PFSK-1 (cell line): ENCODE results near the gene RBM33.

Experiments
- REST ChIP-seq, 2 experiments: IDR thresholded peaks; 2 replicates each; pipeline versions ENCODE4 v1.6.1 to v1.8.0; 2011 to 2012; ENCODE audit warnings: low read depth in 2 of 2, low read length in 2 of 2, control low read depth in 1 of 2, inconsistent platforms in 1 of 2, mild to moderate bottlenecking in 1 of 2, moderate library complexity in 1 of 2; ENCODE audit not compliant: insufficient read depth in 1 of 2
- TAF1 ChIP-seq: IDR thresholded peaks from 2 replicates; pipeline ENCODE4 v1.6.1; 2012; ENCODE audit warnings: low read length, control low read depth, borderline replicate concordance; ENCODE audit not compliant: insufficient read depth

DNA sequence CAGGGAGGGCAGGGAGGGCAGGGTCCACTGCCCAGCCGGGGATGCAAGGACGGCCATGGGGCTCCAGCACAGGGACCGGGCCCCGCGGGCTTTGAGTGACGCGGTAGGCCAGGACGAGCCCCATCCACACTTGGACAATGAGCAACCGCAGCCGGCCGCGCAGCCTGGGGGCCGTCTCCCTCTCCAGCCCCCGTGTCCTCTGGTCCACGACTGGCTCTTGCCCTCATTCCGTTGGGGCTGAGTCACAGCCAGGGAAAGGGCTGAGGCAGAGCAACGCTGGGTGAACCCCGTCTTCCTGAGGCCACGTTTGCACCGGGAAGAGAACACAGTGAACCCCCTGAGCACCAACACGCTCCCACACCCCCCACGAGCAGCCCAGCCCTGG, 144.1 kb downstream of the RBM33 start:
- TF ChIP-seq REST (IDR thresholded peaks at IDR 0.05; ENCODE audit: insufficient read depth in 1 of 2, low read depth in 2 of 2, low read length in 2 of 2) (no peak), TAF1 (no peak)
